Activated T-helper 1 cell treated with anti-CD3 and anti-CD28 coated beads, Interleukin-12 subunit alpha, Interleukin-12 subunit beta, Interleukin-2, Interleukin-4 antibody, amounts not matched to agents 30 ng/mL and 10 ng/mL and 1 ng/mL, durations not matched to agents 14 hours and 24 hours and 36 hours (primary cell): ENCODE results near the gene LUZP2. TPM values are rescaled to one million over a fixed set of nuclear protein-coding genes. Genes with fewer than 3 reads are reported as not detected.

Experiments
- DNase-seq: peaks from one replicate; pipeline ENCODE4 v3.0.0; 2021; ENCODE audit warnings: low spot score
- H3K27ac Mint-ChIP-seq: one replicate; pipeline ENCODE4 v1.8.0; 2021; ENCODE audit warnings: mild to moderate bottlenecking, mixed read lengths
- H3K27me3 Mint-ChIP-seq: one replicate; pipeline ENCODE4 v1.8.0; 2022; ENCODE audit warnings: mild to moderate bottlenecking, moderate library complexity, mixed read lengths; ENCODE audit not compliant: insufficient read depth
- H3K36me3 Mint-ChIP-seq: one replicate; pipeline ENCODE4 v1.8.0; 2021; ENCODE audit warnings: low read depth, mixed read lengths
- H3K4me1 Mint-ChIP-seq: one replicate; pipeline ENCODE4 v1.8.0; 2021; ENCODE audit warnings: low read depth, mixed read lengths
- H3K4me3 Mint-ChIP-seq: one replicate; pipeline ENCODE4 v1.8.0; 2021; ENCODE audit warnings: mild to moderate bottlenecking, moderate library complexity, mixed read lengths
- H3K9me3 Mint-ChIP-seq: one replicate; pipeline ENCODE4 v1.8.0; 2021; ENCODE audit warnings: mixed read lengths
- intact Hi-C: fragments of 100-400 bp; cut with micrococcal nuclease; formaldehyde crosslinking; loops from one replicate; pipeline ENCODE4 v1.15.1; 2024
- total RNA-seq: library from RNA; stranded (reverse); gene quantifications from 2 replicates; pipeline ENCODE4 v1.2.3, GENCODE V29; 2022

LUZP2 gene
- total RNA-seq, 1 donor from 2014 or later: not detected

- DNase-seq: no peak
- Mint-ChIP-seq H3K36me3 (no peaks in the 10 kb centered on the region), H3K27me3 (no peaks in the 10 kb centered on the region), H3K4me1 (no peaks in the 10 kb centered on the region), H3K9me3 (no peaks in the 10 kb centered on the region), H3K27ac (no peak overlapping the region), H3K4me3 (no peak overlapping the region)
- intact Hi-C loops: no loop called here
Measured at GRCh38 chr11:24714601-24715000, 217.7 kb downstream of the LUZP2 start.

GRCh38 chr11:24716403-24716802 is 219.6 kb downstream of the LUZP2 start:
- H3K4me3 Mint-ChIP-seq: no peak overlapping the region
- H3K9me3 Mint-ChIP-seq: no peaks in the 10 kb centered on the region
- no peak for DNase-seq
- no peaks in the 10 kb centered on the region for H3K36me3 Mint-ChIP-seq
- H3K27ac Mint-ChIP-seq: no peak overlapping the region
- no peaks in the 10 kb centered on the region for H3K4me1 Mint-ChIP-seq
- H3K27me3 Mint-ChIP-seq: no peaks in the 10 kb centered on the region
- intact Hi-C loops: no loop called here

- H3K4me1 Mint-ChIP-seq: no peaks in the 10 kb centered on the region
- no peak overlapping the region for H3K27ac Mint-ChIP-seq
- H3K9me3 Mint-ChIP-seq: no peaks in the 10 kb centered on the region
- intact Hi-C loops: no loop called here
- no peak for DNase-seq
- H3K36me3 Mint-ChIP-seq: no peaks in the 10 kb centered on the region
- H3K4me3 Mint-ChIP-seq: no peak overlapping the region
- no peaks in the 10 kb centered on the region for H3K27me3 Mint-ChIP-seq
Measured at GRCh38 chr11:24723231-24723630, 226.4 kb downstream of the LUZP2 start.

- DNase-seq: no peak
- Mint-ChIP-seq H3K27me3 (no peaks in the 10 kb centered on the region), H3K36me3 (no peaks in the 10 kb centered on the region), H3K4me1 (no peaks in the 10 kb centered on the region), H3K27ac (no peak overlapping the region), H3K4me3 (no peak overlapping the region), H3K9me3 (no peaks in the 10 kb centered on the region)
- intact Hi-C loops: no loop called here
Measured at GRCh38 chr11:24731554-24731953, 234.7 kb downstream of the LUZP2 start.

GRCh38 chr11:24734742-24735237 is 237.9 kb downstream of the LUZP2 start:
- Mint-ChIP-seq H3K27ac (no peak overlapping the region), H3K36me3 (no peaks in the 10 kb centered on the region), H3K4me1 (no peaks in the 10 kb centered on the region)

DNA sequence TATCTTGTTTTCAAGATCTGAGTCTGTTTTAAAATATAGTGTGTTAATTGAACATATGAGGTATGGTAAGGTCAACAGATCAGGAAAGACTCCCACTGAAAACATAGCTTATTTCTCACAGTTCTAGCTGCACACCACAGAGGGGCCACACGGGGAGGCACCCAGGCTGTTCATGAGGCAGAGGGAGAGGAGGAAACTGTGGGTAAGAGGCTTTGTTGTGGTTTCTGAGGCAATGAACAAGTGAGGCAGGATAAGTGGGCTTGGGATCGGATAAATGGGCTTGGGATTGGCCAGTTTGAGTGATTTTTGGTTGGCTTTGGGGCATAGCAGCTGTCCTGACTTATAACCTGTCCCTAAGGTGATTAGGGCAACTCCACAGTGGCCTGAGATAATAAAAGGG is 242.1 kb downstream of the LUZP2 start:
- H3K4me3 Mint-ChIP-seq: no peak overlapping the region
- intact Hi-C loops: no loop called here

More at GRCh38 chr11:24734742-24735237, 237.9 kb downstream of the LUZP2 start:
- DNase-seq: no peak
- H3K9me3 Mint-ChIP-seq: no peaks in the 10 kb centered on the region
- no peak overlapping the region for H3K4me3 Mint-ChIP-seq
- intact Hi-C loops: no loop called here
- H3K27me3 Mint-ChIP-seq: no peaks in the 10 kb centered on the region

GRCh38 chr11:24739637-24740036 is 242.8 kb downstream of the LUZP2 start:
- H3K4me1 Mint-ChIP-seq: no peaks in the 10 kb centered on the region
- no peaks in the 10 kb centered on the region for H3K36me3 Mint-ChIP-seq
- no peaks in the 10 kb centered on the region for H3K9me3 Mint-ChIP-seq
- H3K27ac Mint-ChIP-seq: no peak overlapping the region
- no peak for DNase-seq
- intact Hi-C loops: no loop called here
- no peaks in the 10 kb centered on the region for H3K27me3 Mint-ChIP-seq
- no peak overlapping the region for H3K4me3 Mint-ChIP-seq

More for the DNA sequence above, 242.1 kb downstream of the LUZP2 start:
- no peaks in the 10 kb centered on the region for H3K4me1 Mint-ChIP-seq
- H3K36me3 Mint-ChIP-seq: no peaks in the 10 kb centered on the region
- H3K9me3 Mint-ChIP-seq: no peaks in the 10 kb centered on the region
- H3K27ac Mint-ChIP-seq: no peak overlapping the region
- no peaks in the 10 kb centered on the region for H3K27me3 Mint-ChIP-seq
- no peak for DNase-seq

GRCh38 chr11:24747275-24748251 is 250.7 kb downstream of the LUZP2 start:
- H3K27me3 Mint-ChIP-seq: no peaks in the 10 kb centered on the region
- DNase-seq: no peak
- no peaks in the 10 kb centered on the region for H3K9me3 Mint-ChIP-seq
- no peak overlapping the region for H3K27ac Mint-ChIP-seq
- H3K4me1 Mint-ChIP-seq: no peaks in the 10 kb centered on the region
- H3K4me3 Mint-ChIP-seq: no peak overlapping the region
- intact Hi-C loops: no loop called here
- no peaks in the 10 kb centered on the region for H3K36me3 Mint-ChIP-seq

DNA sequence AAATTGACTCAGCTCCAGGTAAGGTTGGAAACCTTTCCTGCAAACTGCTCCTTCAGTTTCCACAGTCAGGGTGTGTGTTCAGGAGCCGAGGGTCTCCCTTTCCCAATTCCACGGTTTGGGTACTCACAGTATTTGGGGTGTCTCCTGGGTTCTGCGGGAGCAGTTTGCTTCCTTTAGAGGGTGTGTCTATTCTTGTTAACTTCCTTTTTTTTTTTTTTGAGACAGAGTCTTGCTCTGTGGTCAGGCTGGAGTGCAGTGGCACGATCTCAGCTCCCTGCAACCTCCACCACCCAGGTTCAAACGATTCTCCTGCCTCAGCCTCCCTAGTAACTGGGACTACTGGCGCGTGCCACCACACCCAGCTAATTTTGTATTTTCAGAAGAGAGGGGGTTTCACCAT is 251.4 kb downstream of the LUZP2 start:
- H3K4me3 Mint-ChIP-seq: no peak overlapping the region
- H3K27me3 Mint-ChIP-seq: no peaks in the 10 kb centered on the region
- no peaks in the 10 kb centered on the region for H3K36me3 Mint-ChIP-seq
- H3K9me3 Mint-ChIP-seq: no peaks in the 10 kb centered on the region
- DNase-seq: no peak
- intact Hi-C loops: no loop called here
- H3K27ac Mint-ChIP-seq: no peak overlapping the region
- no peaks in the 10 kb centered on the region for H3K4me1 Mint-ChIP-seq

- H3K36me3 Mint-ChIP-seq: no peaks in the 10 kb centered on the region
- no peak overlapping the region for H3K27ac Mint-ChIP-seq
- H3K4me3 Mint-ChIP-seq: no peak overlapping the region
- no peaks in the 10 kb centered on the region for H3K4me1 Mint-ChIP-seq
- intact Hi-C loops: no loop called here
- H3K27me3 Mint-ChIP-seq: no peaks in the 10 kb centered on the region
- H3K9me3 Mint-ChIP-seq: no peaks in the 10 kb centered on the region
- no peak for DNase-seq
Measured at GRCh38 chr11:24754406-24754805, 257.6 kb downstream of the LUZP2 start.

DNA sequence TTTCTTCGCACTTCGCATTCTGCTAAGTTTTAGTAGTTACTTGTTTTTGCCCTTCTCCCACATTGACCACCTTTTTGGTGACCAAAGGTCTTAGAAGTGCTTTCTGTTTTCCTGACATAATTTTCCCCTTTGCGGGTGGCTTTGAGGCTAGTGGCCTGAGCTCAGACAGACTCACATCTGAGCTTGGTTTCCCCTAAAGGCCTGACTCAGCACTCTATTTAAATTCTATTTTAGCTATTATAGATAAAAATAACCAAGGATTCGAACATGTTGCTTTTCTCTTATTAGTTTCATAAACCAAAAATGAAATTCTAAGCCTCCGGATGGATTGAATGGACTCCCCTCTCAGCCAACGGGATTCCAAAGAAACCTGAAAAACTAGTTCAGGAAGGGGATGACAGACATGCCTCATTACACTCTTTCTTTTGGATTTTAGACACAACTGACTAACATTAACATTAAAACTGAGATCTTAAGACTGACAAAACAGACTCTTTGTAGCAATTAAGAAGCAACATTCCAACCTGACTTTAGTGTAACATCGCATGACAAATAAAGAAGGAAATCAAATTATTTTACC is 258.5 kb downstream of the LUZP2 start:
- H3K9me3 Mint-ChIP-seq: no peaks in the 10 kb centered on the region
- no peaks in the 10 kb centered on the region for H3K27me3 Mint-ChIP-seq
- no peaks in the 10 kb centered on the region for H3K36me3 Mint-ChIP-seq
- H3K27ac Mint-ChIP-seq: no peak overlapping the region
- no peaks in the 10 kb centered on the region for H3K4me1 Mint-ChIP-seq
- intact Hi-C loops: no loop called here
- no peak for DNase-seq
- no peak overlapping the region for H3K4me3 Mint-ChIP-seq

DNA sequence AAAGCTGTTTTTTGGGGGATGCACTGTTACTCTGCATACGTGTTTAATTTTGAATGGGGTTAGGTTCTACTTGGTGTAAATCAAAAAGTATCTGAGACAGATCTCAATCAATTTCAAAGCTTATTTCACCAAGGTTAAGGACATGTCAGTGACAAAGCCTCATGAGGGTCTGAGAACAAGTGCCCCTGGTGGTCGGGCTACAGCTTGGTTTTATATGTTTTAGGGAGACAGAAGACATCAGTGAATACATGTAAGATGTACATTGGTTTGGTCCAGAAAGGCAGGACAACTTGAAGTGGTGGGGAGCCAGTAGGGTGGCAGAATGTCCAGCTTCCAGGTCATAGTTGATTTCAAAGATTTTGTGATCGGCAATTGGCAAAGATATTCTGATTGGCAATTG is 262.9 kb downstream of the LUZP2 start:
- Mint-ChIP-seq H3K4me1 (no peaks in the 10 kb centered on the region), H3K4me3 (no peak overlapping the region), H3K9me3 (no peaks in the 10 kb centered on the region), H3K36me3 (no peaks in the 10 kb centered on the region), H3K27ac (no peak overlapping the region), H3K27me3 (no peaks in the 10 kb centered on the region)
- intact Hi-C loops: no loop called here
- DNase-seq: no peak

DNA sequence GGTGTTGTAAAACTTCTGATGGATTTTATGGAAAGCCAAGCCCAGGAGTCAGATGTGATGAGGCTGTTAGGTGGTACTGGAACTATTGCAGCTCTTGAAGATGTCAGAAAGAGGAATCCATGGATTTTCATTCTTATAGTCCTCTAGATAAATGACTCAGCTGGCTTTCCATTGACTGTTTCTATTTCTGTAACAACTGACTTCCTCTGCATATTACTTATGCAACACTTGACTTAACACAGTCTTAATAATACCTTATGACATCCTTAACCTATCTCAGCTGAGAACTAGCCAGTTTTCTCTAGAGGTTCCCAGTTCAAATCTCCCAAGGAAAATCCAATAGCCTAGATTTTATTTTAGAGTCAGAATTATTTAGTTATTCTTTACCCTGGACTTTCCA is 263.8 kb downstream of the LUZP2 start:
- Mint-ChIP-seq H3K27me3 (no peaks in the 10 kb centered on the region), H3K4me3 (no peak overlapping the region), H3K27ac (no peak overlapping the region), H3K9me3 (no peaks in the 10 kb centered on the region), H3K36me3 (no peaks in the 10 kb centered on the region), H3K4me1 (no peaks in the 10 kb centered on the region)
- intact Hi-C loops: no loop called here
- no peak for DNase-seq
